GM04504 (cell line): ENCODE results near the gene RAB7A.
"Not testable (repeated sequence)": the region's sequence is repeated elsewhere in the genome, so short reads cannot be mapped to it uniquely, and the experiment has no call there.

Source experiments
- DNase-seq: peaks from one replicate; pipeline ENCODE4 v3.0.0-alpha.2; 2012; ENCODE audit warnings: low read depth

Gene RAB7A

GRCh38 chr3:128712848-128713247 is 13.1 kb upstream of the RAB7A start:
- no peak for DNase-seq

GRCh38 chr3:128714887-128715491 is 11.0 kb upstream of the RAB7A start:
- no peak for DNase-seq

- DNase-seq, result not testable (repeated sequence)
Measured at GRCh38 chr3:128718892-128719291, 7.1 kb upstream of the RAB7A start.

- no peak for DNase-seq
Measured at GRCh38 chr3:128720891-128721290, 5.1 kb upstream of the RAB7A start.

- no peak for DNase-seq
Measured at GRCh38 chr3:128723477-128723876, 2.5 kb upstream of the RAB7A start.

- DNase-seq, result no peak
Measured at GRCh38 chr3:128725547-128726022, 398 bp upstream of the RAB7A start.

GRCh38 chr3:128727059-128727458 is 1.1 kb downstream of the RAB7A start:
- DNase-seq, result no peak

GRCh38 chr3:128727485-128727884 is 1.5 kb downstream of the RAB7A start:
- no peak for DNase-seq

GRCh38 chr3:128727996-128728395 is 2.0 kb downstream of the RAB7A start:
- DNase-seq, result no peak

- not testable (repeated sequence) for DNase-seq
Measured at GRCh38 chr3:128728521-128728920, 2.5 kb downstream of the RAB7A start.

GRCh38 chr3:128730471-128730870 is 4.5 kb downstream of the RAB7A start:
- no peak for DNase-seq

- DNase-seq, result no peak
Measured at GRCh38 chr3:128734523-128735189, 8.7 kb downstream of the RAB7A start.

GRCh38 chr3:128735287-128735686 is 9.3 kb downstream of the RAB7A start:
- no peak for DNase-seq

- no peak for DNase-seq
Measured at GRCh38 chr3:128735884-128736283, 9.9 kb downstream of the RAB7A start.

- DNase-seq, result no peak
Measured at GRCh38 chr3:128736601-128737000, 10.6 kb downstream of the RAB7A start.

GRCh38 chr3:128740621-128741020 is 14.6 kb downstream of the RAB7A start:
- DNase-seq, result no peak

GRCh38 chr3:128742821-128743594 is 17.0 kb downstream of the RAB7A start:
- no peak for DNase-seq

- no peak for DNase-seq
Measured at GRCh38 chr3:128745742-128746141, 19.8 kb downstream of the RAB7A start.

GRCh38 chr3:128746881-128747280 is 20.9 kb downstream of the RAB7A start:
- no peak for DNase-seq

GRCh38 chr3:128748557-128748956 is 22.6 kb downstream of the RAB7A start:
- no peak for DNase-seq

- DNase-seq, result no peak
Measured at GRCh38 chr3:128749035-128749434, 23.1 kb downstream of the RAB7A start.

GRCh38 chr3:128749561-128749960 is 23.6 kb downstream of the RAB7A start:
- not testable (repeated sequence) for DNase-seq

GRCh38 chr3:128753715-128754114 is 27.7 kb downstream of the RAB7A start:
- no peak for DNase-seq
